KMS-11 (cell line): ENCODE data around the gene IQGAP2.

Experiments
- H2AFZ ChIP-seq: fragments of 200-600 bp; sonication (generic); 2 replicates; pipeline ENCODE4 v1.6.1; 2016; ENCODE audit warnings: antibody characterized with exemption, mixed run types, low read depth
- H3K27ac ChIP-seq: fragments of 200-600 bp; sonication (generic); 2 replicates; pipeline ENCODE4 v1.6.1; 2016; ENCODE audit warnings: mild to moderate bottlenecking, mixed run types
- H3K27me3 ChIP-seq: fragments of 200-600 bp; sonication (generic); 2 replicates; pipeline ENCODE4 v1.6.1; 2017; ENCODE audit warnings: mild to moderate bottlenecking, low read depth, mixed run types, moderate library complexity; ENCODE audit not compliant: insufficient read depth
- H3K36me3 ChIP-seq: fragments of 200-600 bp; sonication (generic); 2 replicates; pipeline ENCODE4 v1.6.1; 2017; ENCODE audit warnings: mild to moderate bottlenecking, mixed run types; ENCODE audit not compliant: insufficient read depth
- H3K4me1 ChIP-seq: fragments of 200-600 bp; sonication (generic); 2 replicates; pipeline ENCODE4 v1.6.1; 2016; ENCODE audit warnings: mild to moderate bottlenecking, low read depth, mixed run types; ENCODE audit not compliant: poor library complexity, severe bottlenecking
- H3K4me2 ChIP-seq: fragments of 200-600 bp; sonication (generic); 2 replicates; pipeline ENCODE4 v1.7.0; 2016; ENCODE audit warnings: mild to moderate bottlenecking, mixed run types
- H3K4me3 ChIP-seq: fragments of 200-600 bp; sonication (generic); IDR thresholded peaks from 2 replicates; pipeline ENCODE4 v1.6.1; 2017; ENCODE audit warnings: low read depth, low read length, mixed read lengths; ENCODE audit not compliant: insufficient read depth
- H3K79me2 ChIP-seq: fragments of 200-600 bp; sonication (generic); 2 replicates; pipeline ENCODE4 v1.6.1; 2016; ENCODE audit warnings: low read depth, mixed run types; ENCODE audit not compliant: insufficient read depth
- H3K9ac ChIP-seq: fragments of 200-600 bp; sonication (generic); 2 replicates; pipeline ENCODE4 v1.6.1; 2016; ENCODE audit warnings: mild to moderate bottlenecking, mixed run types
- H4K20me1 ChIP-seq: fragments of 200-600 bp; sonication (generic); 2 replicates; pipeline ENCODE4 v1.6.1; 2016; ENCODE audit warnings: mild to moderate bottlenecking, mixed run types; ENCODE audit not compliant: insufficient read depth
- CTCF ChIP-seq: fragments of 200-600 bp; sonication (generic); conservative IDR thresholded peaks from 2 replicates; pipeline ENCODE4 v1.6.1; 2017; ENCODE audit warnings: low read depth, mild to moderate bottlenecking, antibody characterized with exemption, low read length, moderate library complexity, mixed read lengths

The IQGAP2 gene

GRCh38 chr5:76472335-76473008 lies 69.4 kb downstream of the IQGAP2 start:
- Histone ChIP-seq H3K27ac (no peak overlapping the region), H3K4me2 (no peak overlapping the region), H4K20me1 (0 out of 2 replicates have a peak, but pooled peaks cover 4% of the 10 kb centered on the region), H2AFZ (no peak overlapping the region), H3K79me2 (peaks cover 86% of the 10 kb centered on the region), H3K4me3 (no peak overlapping the region), H3K36me3 (0 out of 2 replicates have a peak, but pooled peaks cover 3% of the 10 kb centered on the region), H3K9ac (no peak overlapping the region), H3K27me3 (no peaks in the 10 kb centered on the region), H3K4me1 (peaks cover 6% of the 10 kb centered on the region)
- TF ChIP-seq CTCF, result no peak

- no peak overlapping the region for H3K4me2 ChIP-seq
- H4K20me1 ChIP-seq, result 0 out of 2 replicates have a peak, but pooled peaks cover 4% of the 10 kb centered on the region
- H3K4me1 ChIP-seq, result peaks cover 6% of the 10 kb centered on the region
- 0 out of 2 replicates have a peak, but pooled peaks cover 3% of the 10 kb centered on the region for H3K36me3 ChIP-seq
- no peak for TF ChIP-seq CTCF
- no peaks in the 10 kb centered on the region for H3K27me3 ChIP-seq
- no peak overlapping the region for H3K27ac ChIP-seq
- no peak overlapping the region for H3K4me3 ChIP-seq
- H3K79me2 ChIP-seq, result peaks cover 88% of the 10 kb centered on the region
- no peak overlapping the region for H2AFZ ChIP-seq
- no peak overlapping the region for H3K9ac ChIP-seq
Observed at GRCh38 chr5:76473009-76473336, 69.9 kb downstream of the IQGAP2 start.

GRCh38 chr5:76473661-76474060 lies 70.6 kb downstream of the IQGAP2 start:
- Histone ChIP-seq H3K36me3 (0 out of 2 replicates have a peak, but pooled peaks cover 3% of the 10 kb centered on the region), H3K27ac (no peak overlapping the region), H4K20me1 (0 out of 2 replicates have a peak, but pooled peaks cover 4% of the 10 kb centered on the region), H3K79me2 (peaks cover 92% of the 10 kb centered on the region), H3K4me1 (peaks cover 6% of the 10 kb centered on the region), H3K4me2 (no peak overlapping the region), H3K4me3 (no peak overlapping the region), H3K27me3 (no peaks in the 10 kb centered on the region), H3K9ac (no peak overlapping the region), H2AFZ (no peak overlapping the region)
- TF ChIP-seq CTCF, result no peak

GRCh38 chr5:76474377-76474776 lies 71.3 kb downstream of the IQGAP2 start:
- peaks cover 5% of the 10 kb centered on the region; the same call in 1 of the 2 replicates for H4K20me1 ChIP-seq
- peaks cover 6% of the 10 kb centered on the region for H3K4me1 ChIP-seq
- H3K9ac ChIP-seq, result no peak overlapping the region
- TF ChIP-seq CTCF, result no peak
- H3K27me3 ChIP-seq, result no peaks in the 10 kb centered on the region
- H3K4me2 ChIP-seq, result no peak overlapping the region
- 0 out of 2 replicates have a peak, but pooled peaks cover 3% of the 10 kb centered on the region for H3K36me3 ChIP-seq
- no peak overlapping the region for H3K27ac ChIP-seq
- H3K4me3 ChIP-seq, result no peak overlapping the region
- peaks cover 92% of the 10 kb centered on the region for H3K79me2 ChIP-seq
- no peak overlapping the region for H2AFZ ChIP-seq
